CD4-positive, alpha-beta T cell (primary cell): ENCODE measurements around the gene SLC22A14. TPM values are rescaled to one million over a fixed set of nuclear protein-coding genes. Genes with fewer than 3 reads are reported as not detected.

Source experiments
- ATAC-seq: fragments of 200-7000 bp; cut with Tn5 transposase; one replicate; pipeline ENCODE4 v1.10.0; 2022; ENCODE audit warnings: mild to moderate bottlenecking; ENCODE audit not compliant: poor library complexity
- CTCF ChIA-PET: fragments of 350-600 bp; sonication (Branson Sonifier 250); formaldehyde crosslinking; loops from one replicate; lab custom pipeline; 2021; ENCODE audit warnings: antibody characterized with exemption, inconsistent platforms; lab: Charles Lee
- POLR2A ChIA-PET: fragments of 350-600 bp; sonication (Branson Sonifier 250); formaldehyde crosslinking; loops from one replicate; lab custom pipeline; 2021; ENCODE audit warnings: antibody characterized with exemption, inconsistent platforms; lab: Charles Lee
- DNase-seq, 14 experiments: peaks; one replicate each; pipeline ENCODE4 v3.0.0-alpha.2; 2013 to 2020; ENCODE audit warnings: mixed read lengths in 2 of 14
- H3K27ac ChIP-seq, 2 donors: one replicate each; pipeline versions ENCODE4 v1.5.1 to v1.7.0; 2013; ENCODE audit warnings: low read length in 2 of 2, low read depth in 1 of 2, mild to moderate bottlenecking in 1 of 2
- H3K27me3 ChIP-seq, 2 experiments: 1 replicate in 1 of 2; 2 replicates in 1 of 2; pipeline versions ENCODE4 v1.6.1 to v1.7.0; 2013; ENCODE audit warnings: low read length in 2 of 2, control low read depth in 1 of 2, mild to moderate bottlenecking in 1 of 2, moderate library complexity in 1 of 2; ENCODE audit not compliant: insufficient read depth in 2 of 2, control insufficient read depth in 1 of 2
- H3K36me3 ChIP-seq: one replicate; pipeline ENCODE4 v1.6.1; 2013; ENCODE audit warnings: low read length, control low read depth; ENCODE audit not compliant: insufficient read depth
- H3K4me1 ChIP-seq: one replicate; pipeline ENCODE4 v1.6.1; 2013; ENCODE audit warnings: low read length, control low read depth; ENCODE audit not compliant: insufficient read depth
- H3K4me3 ChIP-seq: one replicate; pipeline ENCODE4 v1.5.1; 2013; ENCODE audit warnings: mild to moderate bottlenecking, low read length, moderate library complexity
- H3K9me3 ChIP-seq, 2 experiments: 1 replicate in 1 of 2; 2 replicates in 1 of 2; pipeline versions ENCODE4 v1.6.1 to v1.7.0; 2013; ENCODE audit warnings: low read length in 2 of 2, mild to moderate bottlenecking in 2 of 2, control low read depth in 1 of 2, moderate library complexity in 1 of 2; ENCODE audit not compliant: control insufficient read depth in 1 of 2, insufficient read depth in 1 of 2
- H3K27ac Mint-ChIP-seq: one replicate; pipeline ENCODE4 v1.8.0; 2020; ENCODE audit warnings: mixed read lengths
- H3K27me3 Mint-ChIP-seq: one replicate; pipeline ENCODE4 v1.8.0; 2021; ENCODE audit warnings: mixed read lengths
- H3K36me3 Mint-ChIP-seq: one replicate; pipeline ENCODE4 v1.8.0; 2021; ENCODE audit warnings: low read depth, mixed read lengths
- H3K4me1 Mint-ChIP-seq: one replicate; pipeline ENCODE4 v1.8.0; 2021; ENCODE audit warnings: low read depth, mixed read lengths
- H3K4me3 Mint-ChIP-seq: one replicate; pipeline ENCODE4 v1.8.0; 2020; ENCODE audit warnings: mild to moderate bottlenecking, mixed read lengths
- H3K9me3 Mint-ChIP-seq: one replicate; pipeline ENCODE4 v1.8.0; 2020; ENCODE audit warnings: mixed read lengths
- CTCF ChIP-seq: fragments of 200-600 bp; IDR thresholded peaks from one replicate; pipeline ENCODE4 v1.8.0; 2022; ENCODE audit warnings: antibody characterized with exemption, mild to moderate bottlenecking
- intact Hi-C, 2 experiments: fragments of 100-400 bp; cut with DNase I in 1 of 2; cut with micrococcal nuclease in 1 of 2; formaldehyde crosslinking; loops; one replicate each; pipeline versions ENCODE4 v1.15.1 to v1.9.0; 2023 to 2025; cut with DNase I, micrococcal nuclease
- total RNA-seq, 174 experiments: library from RNA in 2 of 174; stranded (reverse) in 2 of 174; gene quantifications; one replicate each; pipeline ENCODE4 v1.2.3 and lab custom pipeline; 2021 to 2026

SLC22A14 gene
- total RNA-seq, 2 experiments from 2014 or later: 0.11 TPM; not detected in 1

DNA sequence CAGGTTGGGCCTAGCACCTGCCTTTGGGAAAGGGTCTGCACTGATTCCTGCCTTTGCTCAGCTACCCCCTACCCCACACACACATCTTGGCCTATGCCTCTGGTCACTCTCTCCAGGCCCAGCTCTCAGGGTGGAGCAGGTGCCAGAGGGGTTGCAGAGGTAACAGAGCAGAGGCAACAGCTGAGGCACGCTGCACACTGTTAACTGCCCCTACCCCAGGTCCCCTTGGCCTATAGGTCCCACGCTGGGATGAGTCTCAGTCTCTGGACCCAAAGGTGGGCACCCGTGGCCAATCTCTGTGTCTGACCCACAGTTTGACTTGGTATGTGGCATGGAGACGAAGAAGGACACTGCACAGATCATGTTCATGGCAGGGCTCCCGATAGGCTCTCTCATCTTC is 24.8 kb downstream of the SLC22A14 start:
- H3K4me1 Mint-ChIP-seq: no peaks in the 10 kb centered on the region
- CTCF ChIA-PET: no interaction called here
- no peak for TF ChIP-seq CTCF
- no peaks in the 10 kb centered on the region for H3K27me3 Mint-ChIP-seq
- Histone ChIP-seq H3K9me3 (peaks cover 0 to 6% of the 10 kb centered on the region in 2 experiments), H3K27me3 (peaks cover 0 to 5% of the 10 kb centered on the region in 2 experiments), H3K27ac (no peak overlapping the region), H3K4me3 (no peak overlapping the region), H3K4me1 (no peaks in the 10 kb centered on the region), H3K36me3 (no peaks in the 10 kb centered on the region)
- POLR2A ChIA-PET: no interaction called here
- peaks cover 4% of the 10 kb centered on the region for H3K9me3 Mint-ChIP-seq
- no peaks in the 10 kb centered on the region for H3K36me3 Mint-ChIP-seq
- ATAC-seq: no peak
- H3K4me3 Mint-ChIP-seq: no peak overlapping the region
- H3K27ac Mint-ChIP-seq: no peak overlapping the region
- intact Hi-C loops: no loop called here
- DNase-seq: no peak

- H3K27ac ChIP-seq: no peak overlapping the region
- peaks cover 4% of the 10 kb centered on the region for H3K9me3 Mint-ChIP-seq
- no peak for DNase-seq
- H3K27ac Mint-ChIP-seq: no peak overlapping the region
- peaks cover 0 to 6% of the 10 kb centered on the region in 2 experiments for H3K9me3 ChIP-seq
- intact Hi-C loops: no loop called here
- no peak for TF ChIP-seq CTCF
- no peak overlapping the region for H3K4me3 Mint-ChIP-seq
- ATAC-seq: no peak
- no peaks in the 10 kb centered on the region for H3K4me1 Mint-ChIP-seq
- POLR2A ChIA-PET: no interaction called here
- H3K27me3 Mint-ChIP-seq: no peaks in the 10 kb centered on the region
- CTCF ChIA-PET: no interaction called here
- H3K36me3 Mint-ChIP-seq: no peaks in the 10 kb centered on the region
- H3K36me3 ChIP-seq: no peaks in the 10 kb centered on the region
- peaks cover 0 to 5% of the 10 kb centered on the region in 2 experiments for H3K27me3 ChIP-seq
- H3K4me3 ChIP-seq: no peak overlapping the region
- no peaks in the 10 kb centered on the region for H3K4me1 ChIP-seq
Measured at GRCh38 chr3:38307599-38307998, 25.5 kb downstream of the SLC22A14 start.

DNA sequence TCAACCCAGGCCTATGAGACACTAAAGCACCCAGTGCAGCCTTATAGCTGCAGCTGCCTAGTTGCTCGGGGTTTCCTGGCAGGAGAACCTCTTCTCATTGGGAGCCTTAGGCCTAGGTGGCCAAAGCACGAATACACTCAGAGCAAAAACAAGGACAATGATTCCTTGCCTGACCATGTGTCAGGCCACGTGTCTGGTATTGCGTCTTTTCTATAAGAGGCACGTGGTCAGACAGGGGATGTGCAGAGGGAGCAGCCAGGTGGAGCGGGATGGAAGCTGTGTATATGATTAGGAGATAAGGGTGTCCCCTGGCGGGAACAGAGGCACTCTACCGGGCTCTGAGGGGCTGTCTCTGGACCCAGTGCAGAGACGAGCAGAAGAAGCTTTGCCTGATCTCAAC is 26.4 kb downstream of the SLC22A14 start:
- intact Hi-C loops: no loop called here

More for the DNA sequence above, 26.4 kb downstream of the SLC22A14 start:
- no peak overlapping the region for H3K4me3 ChIP-seq
- no peaks in the 10 kb centered on the region for H3K4me1 ChIP-seq
- Mint-ChIP-seq H3K9me3 (peaks cover 4% of the 10 kb centered on the region), H3K27ac (no peak overlapping the region), H3K27me3 (no peaks in the 10 kb centered on the region), H3K4me1 (no peaks in the 10 kb centered on the region), H3K36me3 (no peaks in the 10 kb centered on the region), H3K4me3 (no peak overlapping the region)
- no peak for DNase-seq
- no peak for ATAC-seq
- peaks cover 0 to 5% of the 10 kb centered on the region in 2 experiments for H3K27me3 ChIP-seq
- no peaks in the 10 kb centered on the region for H3K36me3 ChIP-seq
- POLR2A ChIA-PET: no interaction called here
- no peak overlapping the region for H3K27ac ChIP-seq
- peaks cover 0 to 6% of the 10 kb centered on the region in 2 experiments for H3K9me3 ChIP-seq
- no peak for TF ChIP-seq CTCF
- CTCF ChIA-PET: no interaction called here
